ENCODE results near the gene SEMA5B. TPM values are rescaled to one million over a fixed set of nuclear protein-coding genes. Genes with fewer than 3 reads are reported as not detected.

Gene SEMA5B
- total RNA-seq, 2 experiments from 2014 or later = 0.13 to 2.3 TPM

DNA sequence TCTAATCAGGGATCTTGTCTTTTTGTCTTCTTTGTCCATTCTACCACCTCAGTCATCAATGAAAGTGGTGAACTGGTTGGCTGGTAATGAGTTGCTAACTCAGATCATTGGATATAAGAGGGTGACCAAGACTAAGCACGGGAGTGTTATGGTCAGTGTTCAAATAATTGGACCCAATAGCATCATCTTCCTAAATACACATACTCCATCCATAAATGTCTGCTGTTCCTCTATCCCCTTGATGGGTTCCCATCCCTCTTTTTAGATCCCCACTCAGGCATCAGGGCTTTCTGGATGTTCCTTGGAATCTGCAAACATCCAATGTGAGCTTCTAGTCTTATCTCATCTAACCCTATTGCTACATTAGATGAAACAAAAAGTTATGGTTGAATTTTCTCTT lies 3.5 kb downstream of the SEMA5B start:
- H3K9me2 ChIP-seq (ENCODE audit: insufficient read depth, low read length) = no peaks in the 10 kb centered on the region
- intact Hi-C loops (cut with micrococcal nuclease; ENCODE audit: unreplicated experiment) = loop anchor here (10.0 kb wide), 1 partner anchor 159 kb away; no protein-coding TSS in a partner anchor
- ChIA-PET POLR2A (interaction anchor here (0.6 to 1.0 kb wide), 2 partner anchors 22 to 48 kb away, joined by 4 read pairs; no protein-coding TSS in a partner anchor), CTCF (ENCODE audit: unreplicated experiment) (no interaction called here)
- no peak overlapping the region for H3K4me3 ChIP-seq (ENCODE audit: low read depth, low read length, poor library complexity, severe bottlenecking)
- H3K4me1 ChIP-seq (ENCODE audit: insufficient read depth, low read length, poor library complexity, severe bottlenecking) = no peaks in the 10 kb centered on the region
- H2AFZ ChIP-seq (ENCODE audit: low read length) = no peak overlapping the region
- H3K27ac ChIP-seq (ENCODE audit: low read depth, low read length, poor library complexity, severe bottlenecking) = no peak overlapping the region
- H3K4me2 ChIP-seq (ENCODE audit: low read length) = no peak overlapping the region
- H4K20me1 ChIP-seq (ENCODE audit: insufficient read depth, low read length) = no peaks in the 10 kb centered on the region
- H3K79me2 ChIP-seq (ENCODE audit: insufficient read depth, low read depth, low read length) = no peaks in the 10 kb centered on the region
- DNase-seq (ENCODE audit: low spot score) = no peak
- no peak for TF ChIP-seq EZH2phosphoT487 (IDR thresholded peaks at IDR 0.05; ENCODE audit: borderline replicate concordance, low read depth, low read length)
- TF ChIP-seq, protein P1, sequence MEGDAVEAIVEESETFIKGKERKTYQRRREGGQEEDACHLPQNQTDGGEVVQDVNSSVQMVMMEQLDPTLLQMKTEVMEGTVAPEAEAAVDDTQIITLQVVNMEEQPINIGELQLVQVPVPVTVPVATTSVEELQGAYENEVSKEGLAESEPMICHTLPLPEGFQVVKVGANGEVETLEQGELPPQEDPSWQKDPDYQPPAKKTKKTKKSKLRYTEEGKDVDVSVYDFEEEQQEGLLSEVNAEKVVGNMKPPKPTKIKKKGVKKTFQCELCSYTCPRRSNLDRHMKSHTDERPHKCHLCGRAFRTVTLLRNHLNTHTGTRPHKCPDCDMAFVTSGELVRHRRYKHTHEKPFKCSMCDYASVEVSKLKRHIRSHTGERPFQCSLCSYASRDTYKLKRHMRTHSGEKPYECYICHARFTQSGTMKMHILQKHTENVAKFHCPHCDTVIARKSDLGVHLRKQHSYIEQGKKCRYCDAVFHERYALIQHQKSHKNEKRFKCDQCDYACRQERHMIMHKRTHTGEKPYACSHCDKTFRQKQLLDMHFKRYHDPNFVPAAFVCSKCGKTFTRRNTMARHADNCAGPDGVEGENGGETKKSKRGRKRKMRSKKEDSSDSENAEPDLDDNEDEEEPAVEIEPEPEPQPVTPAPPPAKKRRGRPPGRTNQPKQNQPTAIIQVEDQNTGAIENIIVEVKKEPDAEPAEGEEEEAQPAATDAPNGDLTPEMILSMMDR (conservative IDR thresholded peaks at IDR 0.05; ENCODE audit: low read length) = no peak
- BruUV-seq (replicated peaks) = no TSS peak
- H3K36me3 ChIP-seq (ENCODE audit: insufficient read depth, low read length) = no peaks in the 10 kb centered on the region
- H3K9me3 ChIP-seq (ENCODE audit: low read length) = no peaks in the 10 kb centered on the region

DNA sequence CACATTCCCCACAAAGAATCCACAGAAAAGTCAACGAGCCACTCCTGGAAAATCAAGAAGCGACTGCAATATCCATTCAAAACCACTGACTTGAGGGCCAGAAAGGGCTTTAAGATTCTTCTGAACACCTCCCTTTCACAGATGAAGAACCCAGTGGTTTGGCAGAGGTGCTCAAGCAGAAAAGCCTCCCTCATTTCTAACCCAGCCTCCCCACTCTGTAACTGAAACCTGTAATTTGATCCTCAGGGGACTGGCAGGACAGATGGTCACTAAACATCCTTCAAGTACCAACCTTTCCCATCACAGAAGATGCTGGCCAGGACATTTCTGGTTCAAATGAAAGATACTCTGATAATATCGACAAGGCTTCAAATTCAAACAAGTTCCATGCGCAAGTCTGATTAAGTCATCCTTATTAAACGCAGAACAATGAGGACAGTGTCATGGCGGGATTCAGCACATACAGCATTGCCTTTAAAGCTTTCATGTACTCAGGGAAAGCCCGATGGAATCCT lies 5.5 kb downstream of the SEMA5B start:
- CTCF ChIA-PET (ENCODE audit: unreplicated experiment) = no interaction called here

GRCh38 chr3:123021388-123021787 lies 6.2 kb downstream of the SEMA5B start:
- Histone ChIP-seq H2AFZ (ENCODE audit: low read length) (no peak overlapping the region), H3K79me2 (ENCODE audit: insufficient read depth, low read depth, low read length) (no peaks in the 10 kb centered on the region), H3K4me1 (ENCODE audit: insufficient read depth, low read length, poor library complexity, severe bottlenecking) (no peaks in the 10 kb centered on the region), H3K4me2 (ENCODE audit: low read length) (no peak overlapping the region), H3K9me2 (ENCODE audit: insufficient read depth, low read length) (no peaks in the 10 kb centered on the region), H3K36me3 (ENCODE audit: insufficient read depth, low read length) (no peaks in the 10 kb centered on the region), H3K9me3 (ENCODE audit: low read length) (no peaks in the 10 kb centered on the region), H3K27ac (ENCODE audit: low read depth, low read length, poor library complexity, severe bottlenecking) (no peak overlapping the region), H3K4me3 (ENCODE audit: low read depth, low read length, poor library complexity, severe bottlenecking) (no peak overlapping the region), H4K20me1 (ENCODE audit: insufficient read depth, low read length) (no peaks in the 10 kb centered on the region)
- TF ChIP-seq, protein P1 (conservative IDR thresholded peaks at IDR 0.05; ENCODE audit: low read length) = no peak
- TF ChIP-seq EZH2phosphoT487 (IDR thresholded peaks at IDR 0.05; ENCODE audit: borderline replicate concordance, low read depth, low read length) = no peak
- no peak for DNase-seq (ENCODE audit: low spot score)
- BruUV-seq (replicated peaks) = no TSS peak
- CTCF ChIA-PET (ENCODE audit: unreplicated experiment) = no interaction called here
- POLR2A ChIA-PET = interaction anchor here (0.6 kb wide), 2 partner anchors 181 to 1159 kb away, joined by 3 to 5 read pairs; no protein-coding TSS in a partner anchor
- intact Hi-C loops (cut with micrococcal nuclease; ENCODE audit: unreplicated experiment) = loop anchor here (10.0 kb wide), 1 partner anchor 157 kb away; no protein-coding TSS in a partner anchor

More for the DNA sequence above, 5.5 kb downstream of the SEMA5B start:
- Histone ChIP-seq H3K36me3 (ENCODE audit: insufficient read depth, low read length) (no peaks in the 10 kb centered on the region), H3K4me1 (ENCODE audit: insufficient read depth, low read length, poor library complexity, severe bottlenecking) (no peaks in the 10 kb centered on the region), H3K79me2 (ENCODE audit: insufficient read depth, low read depth, low read length) (no peaks in the 10 kb centered on the region), H3K4me3 (ENCODE audit: low read depth, low read length, poor library complexity, severe bottlenecking) (no peak overlapping the region), H3K27ac (ENCODE audit: low read depth, low read length, poor library complexity, severe bottlenecking) (no peak overlapping the region), H3K9me2 (ENCODE audit: insufficient read depth, low read length) (no peaks in the 10 kb centered on the region), H3K4me2 (ENCODE audit: low read length) (no peak overlapping the region), H4K20me1 (ENCODE audit: insufficient read depth, low read length) (no peaks in the 10 kb centered on the region), H2AFZ (ENCODE audit: low read length) (no peak overlapping the region), H3K9me3 (ENCODE audit: low read length) (no peaks in the 10 kb centered on the region)
- intact Hi-C loops (cut with micrococcal nuclease; ENCODE audit: unreplicated experiment) = loop anchor here (10.0 kb wide), 1 partner anchor 157 kb away; no protein-coding TSS in a partner anchor
- TF ChIP-seq, protein P1 (conservative IDR thresholded peaks at IDR 0.05; ENCODE audit: low read length) = no peak
- no peak for TF ChIP-seq EZH2phosphoT487 (IDR thresholded peaks at IDR 0.05; ENCODE audit: borderline replicate concordance, low read depth, low read length)
- no peak for DNase-seq (ENCODE audit: low spot score)
- POLR2A ChIA-PET = interaction anchor here (0.8 to 1.1 kb wide), 3 partner anchors 63 to 101 kb away, joined by 3 to 7 read pairs (median 3); no protein-coding TSS in a partner anchor
- no TSS peak for BruUV-seq (replicated peaks)
